ENCODE results near the gene PLPPR3.

- TF ChIP-seq USF1 (CRISPR knock-in tag; IDR thresholded peaks at IDR 0.05) (no peak), MCM3 (IDR thresholded peaks at IDR 0.05) (no peak), PHTF2 (CRISPR knock-in tag; IDR thresholded peaks at IDR 0.05) (no peak), ZBTB34 (CRISPR knock-in tag; IDR thresholded peaks at IDR 0.05) (no peak), BCLAF1 (IDR thresholded peaks at IDR 0.05; ENCODE audit: borderline replicate concordance in 1 of 2, control insufficient read depth in 1 of 2, low read depth in 2 of 2, low read length in 1 of 2) (no peak), TCF7L2 (IDR thresholded peaks at IDR 0.05; ENCODE audit: low read depth, low read length) (no peak), HNRNPUL1 (IDR thresholded peaks at IDR 0.05; ENCODE audit: low read length) (no peak), CHD4 (IDR thresholded peaks at IDR 0.05; ENCODE audit: insufficient read depth, insufficient replicate concordance, low read depth, low read length, poor library complexity, severe bottlenecking) (no peak), GTF2E2 (tag; IDR thresholded peaks at IDR 0.05) (no peak), TAF1 (IDR thresholded peaks at IDR 0.05; ENCODE audit: control insufficient read depth, extremely low read depth, insufficient read depth, low read length, severe bottlenecking) (no peak), CEBPB (tag; IDR thresholded peaks at IDR 0.05) (no peak), POLR2A (conservative IDR thresholded peaks at IDR 0.05) (no peak), SMAD3 (CRISPR knock-in tag; conservative IDR thresholded peaks at IDR 0.05) (no peak), ZNF354B (CRISPR knock-in tag; IDR thresholded peaks at IDR 0.05) (no peak)
Observed at GRCh38 chr19:802498-803098, 19.2 kb downstream of the PLPPR3 start.

Data from K562 (cell line).